NCI-H1694 treated with DMSO at 0.1 percent for 48 hours (cell line): ENCODE data around the gene FAH.
"Not testable (repeated sequence)": the region's sequence is repeated elsewhere in the genome, so short reads cannot be mapped to it uniquely, and the experiment has no call there.

Source experiments
- DNase-seq: peaks from one replicate; lab custom pipeline; 2025; lab: John Stamatoyannopoulos, UW

The FAH gene

DNA sequence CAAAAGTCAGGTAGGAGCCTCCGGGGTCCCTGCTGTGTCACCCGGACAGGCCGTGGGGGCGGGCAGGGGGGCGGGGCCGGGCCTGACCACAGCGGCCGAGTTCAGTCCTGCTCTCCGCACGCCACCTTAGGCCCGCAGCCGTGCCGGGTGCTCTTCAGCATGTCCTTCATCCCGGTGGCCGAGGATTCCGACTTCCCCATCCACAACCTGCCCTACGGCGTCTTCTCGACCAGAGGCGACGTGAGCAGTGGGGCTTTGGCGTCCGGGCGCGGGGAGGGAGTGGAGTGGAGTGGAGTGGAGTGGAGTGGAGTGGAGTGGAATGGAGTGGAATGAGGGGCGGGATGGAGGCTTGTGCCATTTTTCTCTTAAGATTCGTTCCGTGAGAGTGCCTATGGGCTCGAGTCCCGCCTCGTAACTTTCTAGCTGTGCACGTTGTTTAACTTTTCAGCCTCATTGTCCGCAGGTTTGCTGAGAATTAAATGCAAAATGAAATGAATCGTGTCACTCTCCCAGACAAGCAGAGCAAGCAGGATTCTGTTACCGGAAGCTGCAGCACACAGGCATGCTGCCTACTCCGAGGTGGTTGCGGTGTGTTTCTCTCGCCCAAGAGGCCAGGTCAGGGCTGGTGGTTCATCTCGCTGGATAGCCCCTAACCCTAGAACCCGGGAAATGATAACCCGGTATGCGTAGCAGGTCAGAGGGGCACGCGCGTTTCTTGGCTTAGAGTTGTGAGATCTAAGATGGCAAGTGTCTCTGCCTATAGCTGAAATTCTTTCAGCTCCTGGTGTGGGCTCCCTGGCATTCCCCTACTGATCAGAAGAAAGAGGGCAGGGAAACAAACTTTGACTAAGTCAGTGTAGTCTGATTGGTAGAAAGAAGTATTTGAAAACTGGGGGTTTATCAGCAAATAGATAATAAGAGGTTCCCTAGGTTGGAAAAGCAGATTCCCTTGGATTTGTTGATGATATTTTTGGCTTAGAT lies at the start of gene FAH:
Gene FAH, plus strand, starts transcription at position 104 of the 981 bp plus-strand sequence. Its CDS starts 56 bp downstream, at position 160.
- DNase-seq = no peak

GRCh38 chr15:80105193-80105592 lies 47.6 kb upstream of the FAH start:
- DNase-seq = no peak

GRCh38 chr15:80105595-80105994 lies 47.2 kb upstream of the FAH start:
- DNase-seq = no peak

GRCh38 chr15:80106051-80106450 lies 46.7 kb upstream of the FAH start:
- no peak for DNase-seq

GRCh38 chr15:80107204-80107603 lies 45.6 kb upstream of the FAH start:
- DNase-seq = no peak

- no peak for DNase-seq
Measured at GRCh38 chr15:80107774-80108173, 45.0 kb upstream of the FAH start.

DNA sequence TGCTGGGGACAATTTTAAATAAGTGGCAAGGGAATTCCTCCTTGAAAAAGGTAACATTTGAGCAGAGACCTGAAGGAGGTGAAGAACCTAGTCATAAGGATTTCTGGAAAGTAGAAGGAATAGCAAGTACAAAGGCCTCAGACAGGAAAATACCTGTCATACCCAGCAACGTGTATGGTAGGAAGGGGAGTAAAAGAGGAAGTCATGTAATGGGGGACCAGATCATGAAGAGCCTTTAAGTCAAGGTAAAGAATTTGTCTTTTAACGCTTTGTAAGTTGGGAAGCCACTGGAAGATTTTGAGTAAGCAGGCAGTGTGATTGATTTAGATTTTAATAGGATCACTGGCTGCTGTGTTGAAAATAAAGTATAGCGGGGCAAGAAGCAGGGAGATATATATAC lies 43.4 kb upstream of the FAH start:
- no peak for DNase-seq

DNA sequence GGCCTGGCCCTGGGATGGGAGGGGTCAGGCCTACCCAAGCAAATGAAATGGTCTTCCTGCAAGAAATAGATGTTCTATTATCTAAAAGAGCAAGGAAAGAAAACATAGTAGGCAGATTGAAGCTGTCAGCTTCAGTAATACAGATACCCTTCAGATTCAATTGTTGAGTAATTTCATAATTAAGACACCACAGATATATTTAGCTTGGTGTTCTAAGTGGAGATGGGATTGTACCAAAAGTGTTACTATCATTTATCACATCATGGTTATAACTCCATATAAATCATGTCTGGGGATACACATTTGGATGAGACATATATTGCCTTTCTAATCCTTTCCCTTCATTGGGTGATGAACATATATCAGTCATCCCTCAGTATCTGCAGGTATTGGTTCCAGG lies 41.9 kb upstream of the FAH start:
- DNase-seq = no peak

DNA sequence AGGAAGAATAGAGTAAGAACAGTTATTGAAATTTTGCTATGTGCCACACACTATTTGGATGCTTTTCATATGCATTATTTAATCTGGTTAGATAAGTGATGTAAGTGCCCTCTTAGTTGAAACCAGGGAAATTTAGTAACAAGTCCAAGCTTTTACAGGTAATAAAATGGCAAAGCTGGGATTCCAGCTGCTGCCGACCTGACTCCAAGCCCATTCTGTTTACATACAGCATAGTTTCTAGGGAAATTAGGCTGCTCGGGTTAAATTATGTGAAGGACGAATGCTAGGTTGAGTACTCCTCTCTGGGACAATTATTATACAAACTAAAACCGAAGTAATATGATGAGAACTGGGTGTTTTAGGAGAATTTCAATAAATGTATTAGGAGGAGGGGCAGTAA lies 38.7 kb upstream of the FAH start:
- DNase-seq = no peak

- no peak for DNase-seq
Measured at GRCh38 chr15:80115021-80115420, 37.8 kb upstream of the FAH start.

DNA sequence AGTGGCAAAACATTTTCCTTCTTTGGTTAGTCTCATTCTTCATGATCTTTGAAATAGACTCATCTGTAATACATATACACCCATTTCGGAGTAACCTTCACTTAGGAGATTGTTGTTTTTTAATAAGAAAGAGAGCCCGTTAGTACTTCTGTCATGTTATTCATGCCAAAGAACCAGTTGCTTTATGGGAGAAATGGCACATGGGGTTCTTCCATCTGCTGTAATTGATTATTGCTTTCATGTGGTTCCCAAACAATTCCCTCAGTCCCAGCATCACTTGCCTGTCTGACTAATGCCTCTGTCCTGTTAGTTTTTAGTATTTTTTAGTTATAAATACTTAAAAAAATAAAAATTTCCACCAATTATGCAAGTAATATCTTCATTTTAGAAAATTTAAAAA lies 33.8 kb upstream of the FAH start:
- DNase-seq = peak; percentile 91

GRCh38 chr15:80120636-80121035 lies 32.2 kb upstream of the FAH start:
- no peak for DNase-seq

GRCh38 chr15:80121546-80121945 lies 31.3 kb upstream of the FAH start:
- DNase-seq = peak; percentile 82

DNA sequence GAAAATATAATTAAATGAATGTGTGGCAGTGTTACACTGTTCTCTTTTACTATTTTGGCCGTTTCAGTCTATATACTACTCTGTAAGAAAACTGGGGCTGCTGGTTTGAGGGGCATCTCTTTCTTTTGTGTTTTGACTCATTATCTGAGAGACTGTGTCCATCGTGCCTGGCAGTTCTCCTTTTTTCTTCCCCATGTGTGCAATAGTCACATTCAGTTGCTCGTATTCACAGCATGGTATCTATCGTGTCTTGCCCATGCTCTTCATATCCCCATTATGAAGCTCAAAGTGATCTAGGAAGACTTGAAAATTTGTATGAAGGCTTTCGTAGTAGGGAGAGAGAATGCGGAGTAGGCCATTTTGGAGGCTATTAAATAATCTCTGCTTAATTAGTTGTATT lies 29.8 kb upstream of the FAH start:
- DNase-seq = no peak

DNA sequence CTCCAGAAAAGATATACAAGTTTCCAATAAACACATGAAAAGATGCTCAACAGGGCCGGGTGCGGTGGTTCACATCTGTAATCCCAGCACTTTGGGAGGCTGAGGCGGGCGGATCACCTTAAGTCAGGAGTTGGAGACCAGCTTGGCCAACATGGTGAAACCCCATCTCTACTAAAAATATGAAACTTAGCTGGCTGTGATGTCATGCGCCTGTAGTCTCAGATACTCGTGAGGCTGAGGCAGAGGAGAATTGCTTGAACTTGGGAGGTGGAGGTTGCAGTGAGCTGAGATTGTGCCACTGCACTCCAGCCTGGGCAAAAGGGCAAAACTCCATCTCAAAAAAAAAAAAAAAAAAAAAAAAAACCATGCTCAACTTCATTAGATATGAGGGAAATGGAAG lies 25.5 kb upstream of the FAH start:
- DNase-seq = not testable (repeated sequence)

- DNase-seq = no peak
Measured at GRCh38 chr15:80127911-80128310, 24.9 kb upstream of the FAH start.

DNA sequence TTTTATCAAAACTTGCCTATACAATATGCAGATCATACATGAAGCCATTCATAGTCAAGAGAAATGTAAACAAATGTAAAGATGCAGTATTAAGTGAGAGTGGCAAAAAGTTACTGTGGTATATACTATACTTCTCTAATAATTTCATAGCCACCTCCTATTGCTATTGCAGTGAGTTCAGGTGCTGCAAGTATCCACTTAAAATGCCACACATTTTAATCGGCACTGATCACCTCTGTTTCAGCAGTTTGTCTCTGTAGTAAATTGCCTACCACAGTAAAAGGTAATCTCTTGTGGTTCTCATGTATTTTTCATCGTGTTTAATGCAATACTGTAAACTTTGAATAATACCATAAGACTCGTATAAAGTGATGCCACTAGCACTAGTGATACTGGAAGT lies 20.4 kb upstream of the FAH start:
- no peak for DNase-seq

DNA sequence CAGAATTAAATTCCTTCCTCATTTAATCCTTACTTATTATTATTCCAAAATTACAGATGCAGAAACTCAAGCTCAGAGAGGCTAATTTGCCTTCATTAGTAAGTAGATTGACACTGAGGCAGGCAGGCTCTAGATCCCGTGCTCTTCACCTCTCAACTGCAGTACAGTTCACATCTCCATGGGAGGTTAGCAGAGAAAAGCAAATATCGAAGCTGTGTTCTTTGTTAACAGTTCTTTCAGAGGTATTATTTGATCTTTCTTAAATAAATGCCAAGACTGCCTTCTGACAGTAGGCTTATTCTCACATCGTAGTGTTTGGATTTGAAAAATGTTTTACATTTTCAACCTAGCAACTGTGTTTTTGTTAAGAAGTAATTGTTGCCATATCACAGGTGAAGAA lies 15.9 kb upstream of the FAH start:
- no peak for DNase-seq

- no peak for DNase-seq
Measured at GRCh38 chr15:80138961-80139360, 13.8 kb upstream of the FAH start.

GRCh38 chr15:80140909-80141308 lies 11.9 kb upstream of the FAH start:
- no peak for DNase-seq

- no peak for DNase-seq
Measured at GRCh38 chr15:80141916-80142598, 10.7 kb upstream of the FAH start.

GRCh38 chr15:80142646-80143045 lies 10.2 kb upstream of the FAH start:
- DNase-seq = no peak

DNA sequence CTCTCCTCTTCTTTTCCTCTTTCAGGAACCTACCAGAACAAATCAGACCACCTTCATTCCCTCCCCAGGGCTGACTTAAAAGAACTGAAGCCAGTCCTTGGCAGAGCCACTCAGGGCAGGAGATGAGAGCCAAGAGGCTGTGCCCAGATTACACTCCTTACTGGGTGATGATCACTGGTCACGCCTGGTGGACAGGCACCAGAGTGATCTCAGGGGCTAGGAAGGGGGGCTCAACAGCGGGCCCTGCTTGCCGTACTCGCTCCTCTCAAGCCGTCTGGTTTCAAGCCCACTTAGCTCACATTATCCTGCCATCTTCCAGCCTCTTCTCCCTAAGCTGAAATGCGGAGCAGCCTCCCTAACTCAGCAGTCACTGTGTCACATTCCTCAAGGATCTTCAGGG lies 1.7 kb upstream of the FAH start:
- no peak for DNase-seq
